Measurements from ENCODE around the gene CHEK2.

Gene CHEK2

GRCh38 chr22:28639321-28639720 lies 102.3 kb downstream of the CHEK2 start:
- TF ChIP-seq CTCF (IDR thresholded peaks at IDR 0.05; ENCODE audit: poor library complexity, severe bottlenecking): no peak
- H3K4me3 ChIP-seq (ENCODE audit: severe bottlenecking): no peak overlapping the region

More at GRCh38 chr22:28639321-28639720, 102.3 kb downstream of the CHEK2 start:
- Histone ChIP-seq H3K9me3 (ENCODE audit: severe bottlenecking) (no peaks in the 10 kb centered on the region), H3K27me3 (ENCODE audit: insufficient read depth, poor library complexity, severe bottlenecking) (no peaks in the 10 kb centered on the region), H3K27ac (ENCODE audit: poor library complexity, severe bottlenecking) (no peak overlapping the region), H3K4me1 (ENCODE audit: insufficient read depth, poor library complexity, severe bottlenecking) (no peaks in the 10 kb centered on the region), H3K36me3 (ENCODE audit: low read depth) (no peaks in the 10 kb centered on the region)
- no peak for ATAC-seq (ENCODE audit: low read depth)
- DNase-seq (ENCODE audit: low spot score): no peak
